ENCODE data around the gene ERH.

DNA sequence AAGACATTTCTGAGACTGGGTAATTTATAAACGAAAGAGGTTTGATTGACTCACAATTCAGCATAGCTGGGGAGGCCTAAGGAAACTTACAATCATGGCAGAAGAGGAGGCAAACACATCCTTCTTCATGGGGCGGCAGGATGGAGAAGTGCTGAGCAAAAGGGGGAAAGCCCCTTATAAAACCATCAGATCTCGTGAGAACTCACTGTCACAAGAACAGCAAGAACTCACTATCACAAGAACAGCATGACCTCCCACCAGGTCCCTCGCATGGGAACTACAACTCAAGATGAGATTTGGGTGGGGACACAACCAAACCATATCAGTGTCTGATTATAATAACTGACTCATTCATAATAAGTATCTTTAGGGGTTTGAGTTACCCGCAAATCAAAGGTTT, 6.8 kb upstream of the ERH start:
- no peak for TF ChIP-seq POLR2A (IDR thresholded peaks at IDR 0.05)
- TF ChIP-seq, protein P1, sequence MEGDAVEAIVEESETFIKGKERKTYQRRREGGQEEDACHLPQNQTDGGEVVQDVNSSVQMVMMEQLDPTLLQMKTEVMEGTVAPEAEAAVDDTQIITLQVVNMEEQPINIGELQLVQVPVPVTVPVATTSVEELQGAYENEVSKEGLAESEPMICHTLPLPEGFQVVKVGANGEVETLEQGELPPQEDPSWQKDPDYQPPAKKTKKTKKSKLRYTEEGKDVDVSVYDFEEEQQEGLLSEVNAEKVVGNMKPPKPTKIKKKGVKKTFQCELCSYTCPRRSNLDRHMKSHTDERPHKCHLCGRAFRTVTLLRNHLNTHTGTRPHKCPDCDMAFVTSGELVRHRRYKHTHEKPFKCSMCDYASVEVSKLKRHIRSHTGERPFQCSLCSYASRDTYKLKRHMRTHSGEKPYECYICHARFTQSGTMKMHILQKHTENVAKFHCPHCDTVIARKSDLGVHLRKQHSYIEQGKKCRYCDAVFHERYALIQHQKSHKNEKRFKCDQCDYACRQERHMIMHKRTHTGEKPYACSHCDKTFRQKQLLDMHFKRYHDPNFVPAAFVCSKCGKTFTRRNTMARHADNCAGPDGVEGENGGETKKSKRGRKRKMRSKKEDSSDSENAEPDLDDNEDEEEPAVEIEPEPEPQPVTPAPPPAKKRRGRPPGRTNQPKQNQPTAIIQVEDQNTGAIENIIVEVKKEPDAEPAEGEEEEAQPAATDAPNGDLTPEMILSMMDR (IDR thresholded peaks at IDR 0.05): no peak
- no peak for TF ChIP-seq POLR2AphosphoS5 (IDR thresholded peaks at IDR 0.05)
- TF ChIP-seq EP300 (IDR thresholded peaks at IDR 0.05): no peak

Measured in upper lobe of left lung (tissue), 4 donors.